ENCODE data around the gene AIMP1.
A peak's percentile ranks its signal among the peaks of the same experiment; 100 is the strongest.

AIMP1 gene

DNA sequence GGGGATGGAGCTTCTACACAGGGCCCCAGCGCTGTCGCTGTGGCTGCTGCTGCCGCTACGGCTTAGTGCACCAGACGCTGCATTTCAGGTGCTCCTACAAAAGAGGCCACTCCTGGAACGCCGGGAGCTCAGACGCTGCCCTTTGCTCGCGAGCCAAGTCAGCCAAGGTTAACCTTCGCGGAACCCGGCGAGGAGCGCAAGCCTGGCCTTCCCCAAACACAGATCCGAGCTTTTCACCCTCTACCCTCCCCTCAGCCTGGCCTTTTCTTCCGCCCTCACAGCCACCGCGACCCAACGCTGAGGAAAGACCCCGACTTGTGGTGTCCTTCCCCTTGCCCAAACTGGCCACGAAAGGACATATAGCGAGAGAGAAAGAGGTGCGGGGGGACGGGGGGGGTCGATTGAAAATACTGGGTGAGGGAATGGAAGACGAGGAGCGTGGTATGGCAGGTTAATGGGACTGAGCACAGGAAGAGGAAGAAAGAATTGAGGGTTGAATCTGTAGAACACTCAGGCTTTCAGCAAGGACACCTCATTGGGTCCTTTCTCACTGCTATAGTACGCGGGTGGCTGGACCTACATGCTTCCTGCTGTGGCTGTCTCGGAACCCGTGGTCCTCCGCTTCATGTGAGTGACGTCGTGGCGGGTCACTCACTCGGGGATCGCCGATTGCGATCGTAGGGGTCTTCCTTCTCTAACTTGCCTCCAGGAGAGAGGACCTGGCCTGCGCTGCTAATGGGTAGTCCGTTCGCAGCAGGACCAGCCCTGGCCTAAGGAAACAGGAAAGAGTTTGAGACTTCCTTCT lies at the start of gene AIMP1, which contains the start of gene TBCK:
Gene AIMP1 (plus strand): TSS at position 583 of the 805 bp plus-strand sequence. CDS start 8,460 bp downstream, outside the sequence.
Gene TBCK (minus strand): TSS at position 242 of the 805 bp plus-strand sequence. CDS start 7,249 bp downstream, outside the sequence.
- DNase-seq (ENCODE audit: low read depth in 4 of 4, low spot score in 1 of 4): peak; percentile 67 to 79 (median 73)

DNA sequence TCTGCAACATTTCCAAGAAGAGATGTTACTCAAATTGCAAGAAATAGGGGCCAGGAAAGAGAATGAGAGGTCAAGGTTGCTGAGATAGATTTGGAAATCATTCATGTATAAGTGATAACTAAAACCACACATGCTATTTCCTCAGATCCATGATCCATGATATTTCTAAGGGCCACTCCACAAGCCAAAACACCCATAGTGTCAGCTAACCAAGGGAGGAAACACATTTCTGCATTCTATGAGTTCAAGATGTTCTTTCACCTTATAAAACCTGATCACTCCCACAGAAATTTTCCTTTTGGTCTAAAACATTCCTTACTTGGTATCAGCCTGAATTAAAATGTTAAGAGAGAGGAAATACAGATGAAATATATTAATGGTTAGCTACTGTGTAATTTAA lies 47.6 kb upstream of the AIMP1 start:
- no peak for DNase-seq (ENCODE audit: low read depth in 4 of 4, low spot score in 1 of 4)

DNA sequence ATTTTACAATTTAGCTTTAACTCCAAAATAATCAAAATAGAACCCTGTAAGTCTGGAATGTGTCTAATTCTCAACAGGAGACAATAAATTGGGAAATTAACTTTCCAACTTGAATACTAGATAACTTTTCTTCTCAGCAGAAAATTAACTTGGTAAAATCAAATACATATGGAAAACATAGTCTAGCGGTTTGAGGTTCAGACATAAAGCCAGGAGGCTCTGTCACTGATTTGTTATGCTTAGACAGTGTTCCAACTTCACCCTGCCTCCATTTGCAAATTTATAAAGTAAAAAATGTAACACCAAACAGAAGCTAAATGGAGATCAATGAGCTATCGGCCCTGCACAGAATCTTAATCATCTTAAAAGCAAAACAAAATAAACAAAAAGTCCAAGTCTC lies 46.6 kb upstream of the AIMP1 start:
- no peak for DNase-seq (ENCODE audit: low read depth in 4 of 4, low spot score in 1 of 4)

DNA sequence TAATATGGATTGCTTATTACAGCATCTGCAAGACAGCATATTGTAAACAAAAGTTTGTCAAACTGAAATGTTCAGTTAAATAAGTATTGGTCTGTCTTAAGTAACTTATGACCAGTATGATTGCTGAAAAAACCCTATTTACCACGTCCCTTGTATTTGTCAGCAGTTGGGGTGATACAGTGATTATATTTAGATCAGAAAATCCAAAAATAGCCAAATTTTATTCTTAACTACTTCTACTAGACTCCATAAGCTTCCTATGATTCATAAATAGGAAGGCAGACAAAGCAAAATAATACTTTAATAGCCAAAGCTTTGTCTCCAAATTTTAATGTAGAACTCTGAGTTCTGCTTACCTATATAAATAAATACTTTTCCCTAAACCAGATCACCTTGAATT lies 45.6 kb upstream of the AIMP1 start:
- no peak for DNase-seq (ENCODE audit: low read depth in 4 of 4, low spot score in 1 of 4)

DNA sequence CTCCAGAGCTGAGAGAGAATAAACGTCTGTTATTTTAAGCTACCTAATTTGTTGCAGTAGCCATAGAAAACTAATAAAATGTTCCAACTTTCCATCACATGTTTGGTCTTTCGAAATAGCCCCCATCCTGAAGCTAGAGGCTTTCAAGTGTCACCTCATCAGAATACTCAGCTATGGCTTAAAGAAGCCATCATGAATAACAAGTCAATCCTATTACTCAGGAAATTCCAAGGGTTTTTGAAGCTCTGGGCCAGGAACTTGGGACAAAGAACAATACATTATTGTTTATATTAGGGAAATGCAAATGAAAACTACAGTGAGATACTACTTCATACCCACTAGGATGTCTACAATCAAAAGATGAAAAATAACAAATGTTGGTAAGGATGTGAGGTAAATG lies 42.5 kb upstream of the AIMP1 start:
- no peak for DNase-seq (ENCODE audit: low read depth in 4 of 4, low spot score in 1 of 4)

DNA sequence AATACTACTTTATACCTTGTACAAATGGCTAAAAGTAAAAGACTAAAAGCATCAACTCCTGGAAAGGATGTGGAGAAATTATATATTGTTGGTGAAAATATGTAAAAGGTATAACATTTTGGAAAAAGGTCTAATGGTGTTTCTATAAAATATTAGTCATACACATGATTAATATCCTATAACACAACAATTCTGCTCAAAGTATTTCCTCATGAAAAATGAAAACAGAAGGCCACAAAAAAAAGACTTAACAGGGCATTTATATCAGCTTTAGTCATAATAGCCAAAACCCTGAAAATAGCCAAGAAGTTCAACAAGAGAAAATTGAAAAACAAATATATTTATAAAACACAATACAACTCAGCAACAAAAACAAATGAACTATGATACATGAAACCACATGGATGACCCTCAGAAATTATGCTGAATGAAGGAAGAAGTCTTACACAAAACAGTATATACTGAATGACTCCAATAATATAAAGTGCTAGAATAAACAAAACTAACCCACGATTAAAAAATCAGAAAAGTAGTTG lies 39.1 kb upstream of the AIMP1 start:
- no peak for DNase-seq (ENCODE audit: low read depth in 4 of 4, low spot score in 1 of 4)

DNA sequence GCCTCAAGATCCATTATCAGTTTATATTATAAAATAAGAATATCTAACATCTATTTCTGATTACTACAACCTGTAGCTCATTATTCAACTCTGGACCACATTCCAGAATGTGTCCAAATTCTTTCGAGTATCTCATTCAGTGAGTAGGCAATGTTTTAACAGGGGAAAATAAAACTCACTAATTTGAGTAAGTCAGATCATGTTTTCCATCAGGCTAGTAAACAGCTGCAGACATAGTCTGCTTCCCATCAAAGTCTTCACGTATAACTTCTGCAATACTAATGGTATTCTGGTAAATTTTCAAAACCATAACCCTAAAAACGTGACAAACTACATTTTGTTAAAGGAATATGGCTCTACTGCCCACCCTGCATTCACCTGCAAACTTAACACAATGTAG lies 32.1 kb upstream of the AIMP1 start:
- DNase-seq (ENCODE audit: low read depth in 4 of 4, low spot score in 1 of 4): no peak

DNA sequence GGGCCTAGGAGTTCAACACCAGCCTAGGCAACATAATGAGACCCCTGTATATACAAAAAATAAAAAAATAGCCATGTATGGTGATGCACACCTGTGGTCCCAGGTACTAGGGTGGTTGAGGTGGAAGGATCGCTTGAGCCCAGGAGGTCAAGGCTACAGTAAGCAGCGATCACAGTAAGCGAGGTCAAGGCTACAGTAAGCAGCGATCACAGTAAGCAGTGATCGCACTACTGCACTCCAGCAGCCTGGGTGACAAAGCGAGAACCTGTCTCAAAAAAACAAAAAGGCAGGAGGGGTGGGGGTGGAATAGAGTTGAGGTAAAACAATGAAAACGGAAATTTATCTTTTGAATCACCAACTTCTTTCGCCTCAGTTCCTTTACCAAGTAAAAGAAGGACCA lies 29.7 kb upstream of the AIMP1 start:
- DNase-seq (ENCODE audit: low read depth in 4 of 4, low spot score in 1 of 4): no peak

DNA sequence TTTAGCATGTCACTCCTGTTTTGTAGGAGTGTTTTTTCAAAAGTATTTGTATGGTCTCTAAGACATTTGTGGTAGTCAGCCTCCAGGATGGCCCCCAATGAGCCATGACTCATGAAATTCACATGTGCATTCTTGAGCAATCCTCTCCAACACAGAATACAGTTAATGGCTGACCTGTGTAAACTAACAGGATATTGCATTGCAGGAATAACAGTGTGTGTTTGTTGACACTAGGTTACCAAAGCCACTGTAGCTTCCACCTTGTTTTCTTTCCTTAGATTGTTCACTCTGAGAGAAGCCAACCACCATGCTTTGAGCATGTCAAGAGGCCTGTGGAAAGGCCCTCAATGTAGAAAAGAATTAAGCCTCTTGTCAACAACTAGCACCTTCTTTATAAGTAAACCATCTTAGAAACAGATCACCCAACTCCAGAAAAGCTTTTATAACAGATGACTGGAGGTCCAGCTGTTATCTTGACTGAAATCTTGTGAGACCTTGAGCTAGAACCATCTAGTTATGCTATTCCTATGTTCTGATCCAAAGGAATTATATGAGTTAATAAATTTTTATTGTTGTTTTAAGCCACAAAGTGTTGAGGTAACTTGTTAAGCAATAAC lies 28.9 kb upstream of the AIMP1 start:
- DNase-seq (ENCODE audit: low read depth in 4 of 4, low spot score in 1 of 4): no peak

DNA sequence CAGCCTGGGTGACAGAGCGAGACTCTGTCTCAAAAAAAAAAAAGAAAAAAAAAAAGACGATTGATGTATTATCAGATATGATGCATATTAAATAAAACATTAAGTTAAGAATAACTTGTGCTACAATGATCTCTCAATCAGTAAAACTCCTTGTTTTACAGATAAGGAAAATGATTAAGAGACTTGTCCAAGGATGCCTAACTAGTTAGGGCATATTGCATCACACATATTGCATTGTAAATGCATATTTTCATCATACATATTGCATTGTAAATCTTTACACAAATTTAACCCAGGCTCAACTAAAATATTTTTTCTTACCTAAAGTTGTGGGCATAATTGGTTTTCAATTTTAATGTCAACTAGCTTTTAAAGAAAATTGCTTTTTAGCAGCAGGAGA lies 26.6 kb upstream of the AIMP1 start:
- DNase-seq (ENCODE audit: low read depth in 4 of 4, low spot score in 1 of 4): no peak

DNA sequence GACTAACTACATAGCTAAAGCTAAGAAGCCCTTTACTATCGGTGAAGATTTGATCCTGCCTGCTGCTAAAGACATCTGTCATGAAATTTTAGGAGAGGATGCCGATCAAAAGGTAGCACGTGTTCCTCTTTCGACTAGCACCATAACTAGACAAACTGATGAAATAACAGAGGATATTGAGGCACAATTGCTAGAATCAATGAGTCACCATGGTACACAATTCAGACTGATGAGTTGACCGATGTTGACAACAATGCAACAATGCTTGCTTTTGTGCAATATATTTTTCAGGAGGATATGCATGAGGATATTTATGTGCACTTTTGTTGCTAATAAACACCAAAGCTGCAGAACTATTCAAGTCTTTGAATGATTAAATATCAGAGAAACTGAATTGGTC lies 24.7 kb upstream of the AIMP1 start:
- no peak for DNase-seq (ENCODE audit: low read depth in 4 of 4, low spot score in 1 of 4)

DNA sequence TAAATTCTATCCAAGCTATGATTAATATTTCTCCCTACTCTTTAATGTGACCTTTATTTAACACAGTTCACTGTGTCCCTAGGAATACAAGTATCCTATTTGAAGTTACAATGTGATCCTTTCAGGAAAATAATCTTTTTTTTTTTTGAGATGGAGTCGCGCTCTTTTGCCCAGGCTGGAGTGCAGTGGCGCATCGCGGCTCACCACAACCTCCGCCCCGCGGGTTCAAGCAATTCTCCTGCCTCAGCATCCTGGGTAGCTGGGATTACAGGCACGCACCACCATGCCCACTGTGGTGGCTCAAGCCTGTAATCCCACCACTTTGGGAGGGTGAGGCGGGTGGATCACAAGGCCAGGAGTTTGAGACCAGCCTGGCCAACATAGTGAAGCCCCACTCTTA lies 22.3 kb upstream of the AIMP1 start:
- DNase-seq (ENCODE audit: low read depth in 4 of 4, low spot score in 1 of 4): no peak

DNA sequence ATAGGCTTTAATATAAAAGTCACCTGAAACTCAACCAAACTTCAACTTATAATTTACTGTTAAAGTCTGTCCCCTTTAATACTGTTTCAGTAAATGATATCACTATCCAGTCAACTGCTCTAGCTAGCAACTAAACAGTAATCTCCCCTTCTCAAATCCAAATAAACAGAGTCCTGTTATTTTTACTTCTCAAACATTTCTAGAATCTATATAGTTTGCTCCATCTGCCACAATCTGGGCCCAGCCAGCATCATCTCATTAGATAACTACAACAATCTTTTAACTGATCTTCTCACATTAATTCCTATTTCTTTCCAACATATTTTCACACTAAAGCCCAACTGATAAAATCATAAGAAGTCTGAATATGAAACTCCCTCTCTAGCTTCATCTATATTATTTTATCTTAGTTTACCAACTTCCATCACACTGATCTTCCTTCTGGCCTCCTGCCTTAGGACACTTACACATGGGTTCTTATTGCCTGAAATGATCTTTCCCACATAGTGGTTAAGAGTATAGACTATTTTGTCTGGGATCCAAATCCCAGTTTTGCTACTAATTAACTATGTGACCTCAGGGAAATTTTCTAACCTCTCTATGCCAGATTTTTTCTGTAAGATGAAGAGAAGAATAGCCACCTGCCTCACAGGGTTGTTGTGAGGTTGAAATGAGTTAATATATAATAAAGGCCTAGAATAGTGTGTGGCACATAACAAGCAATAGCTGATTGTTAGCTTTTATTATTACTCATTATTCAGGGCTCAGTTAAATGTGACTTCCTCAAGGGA lies 18.9 kb upstream of the AIMP1 start:
- no peak for DNase-seq (ENCODE audit: low read depth in 4 of 4, low spot score in 1 of 4)

DNA sequence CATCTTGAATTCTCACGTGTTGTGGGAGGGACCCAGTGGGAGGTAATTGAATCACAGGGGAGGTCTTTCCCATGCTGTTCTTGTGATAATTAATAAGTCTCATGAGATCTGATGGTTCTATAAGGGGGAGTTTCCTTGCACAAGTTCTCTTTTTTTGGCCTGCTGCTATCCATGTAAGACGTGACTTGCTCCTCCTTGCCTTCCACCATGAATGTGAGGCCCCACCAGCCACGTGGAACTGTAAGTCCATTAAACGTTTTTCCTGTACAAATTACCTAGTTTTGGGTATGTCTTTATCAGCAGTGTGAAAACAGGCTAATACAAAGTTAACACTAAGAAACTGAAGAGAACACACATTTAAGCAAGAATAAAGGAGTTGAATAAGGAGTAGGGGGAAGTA lies 16.4 kb upstream of the AIMP1 start:
- DNase-seq (ENCODE audit: low read depth in 4 of 4, low spot score in 1 of 4): no peak

DNA sequence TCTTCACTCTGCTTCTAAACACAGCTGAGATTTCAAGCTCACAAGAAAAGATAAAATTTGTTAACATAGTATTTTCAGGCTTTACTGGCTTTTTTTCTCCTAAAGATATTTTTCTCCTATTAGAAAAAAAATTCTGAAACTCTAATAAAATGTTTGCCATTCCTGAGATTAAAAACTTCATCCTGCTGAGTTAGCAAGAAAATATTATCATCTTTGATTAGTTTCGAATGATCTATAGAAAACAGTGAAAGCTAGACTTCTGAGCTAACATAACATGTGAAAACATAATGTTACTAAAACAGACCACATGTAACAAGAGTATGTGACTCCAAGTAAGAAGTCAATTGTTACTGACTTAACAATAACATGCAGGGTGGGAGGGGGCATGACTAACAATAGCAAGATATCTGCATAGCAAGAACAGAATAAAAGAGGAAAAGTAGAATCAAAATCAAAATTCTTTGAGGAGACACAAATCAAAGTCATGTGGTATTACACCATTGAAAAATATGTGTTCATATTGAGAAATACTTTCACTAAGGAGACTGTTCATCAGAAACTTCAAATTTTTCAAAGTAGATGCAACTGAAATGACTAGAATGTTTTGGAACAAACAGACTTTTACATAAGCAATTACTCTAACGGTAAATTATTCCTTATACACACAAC lies 14.8 kb upstream of the AIMP1 start:
- DNase-seq (ENCODE audit: low read depth in 4 of 4, low spot score in 1 of 4): no peak

DNA sequence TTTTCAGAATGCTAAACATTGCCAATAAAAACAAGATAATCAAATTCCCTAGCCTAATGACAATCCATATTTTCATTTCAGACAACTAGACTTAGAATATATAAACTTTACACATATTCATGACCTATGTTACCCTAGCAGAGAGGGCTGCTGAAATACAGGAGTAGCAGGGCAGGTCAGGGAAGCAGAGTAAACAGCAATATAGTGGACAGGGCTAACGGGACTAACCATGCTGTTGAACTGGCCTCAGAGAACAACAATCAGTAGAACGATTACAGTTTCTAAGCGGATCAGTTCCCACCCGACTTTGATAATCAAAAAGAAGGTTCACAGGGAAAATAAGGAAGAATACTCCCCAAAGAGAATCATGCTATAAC lies 14.3 kb upstream of the AIMP1 start:
- DNase-seq (ENCODE audit: low read depth in 4 of 4, low spot score in 1 of 4): no peak

DNA sequence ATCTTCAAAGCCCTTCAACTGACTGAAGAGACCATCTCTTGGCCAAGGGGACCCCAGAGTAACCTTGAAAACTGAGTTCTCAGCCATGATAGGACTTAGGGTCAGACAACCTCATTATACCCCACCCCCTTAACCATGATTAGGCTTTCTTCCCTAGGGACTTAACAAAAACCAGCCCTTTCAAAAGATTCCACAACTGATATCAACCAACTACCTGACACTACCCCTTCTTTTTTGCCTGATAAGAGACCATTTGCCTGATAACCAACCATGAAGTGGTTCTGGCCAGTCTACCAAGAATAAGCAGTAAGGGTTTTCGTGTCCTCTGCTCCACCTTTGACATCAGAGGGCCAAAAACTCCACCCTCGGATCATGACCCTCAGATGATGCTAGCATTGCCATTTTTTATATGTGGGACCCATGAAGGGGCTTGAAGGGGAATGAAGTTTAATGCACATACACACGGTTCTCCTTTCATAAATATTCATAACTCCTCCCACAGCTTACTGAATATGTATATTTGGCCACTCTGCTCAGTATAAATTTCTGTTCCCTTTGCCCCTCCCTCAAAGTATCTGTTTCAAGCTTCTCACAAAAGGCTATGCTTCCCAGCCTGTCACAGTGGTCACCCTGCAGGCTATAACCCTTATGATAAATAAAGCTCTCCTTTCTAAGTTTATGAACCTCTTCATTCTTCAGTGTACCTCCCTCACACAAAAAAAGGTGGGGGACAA lies 12.6 kb upstream of the AIMP1 start:
- DNase-seq (ENCODE audit: low read depth in 4 of 4, low spot score in 1 of 4): no peak

DNA sequence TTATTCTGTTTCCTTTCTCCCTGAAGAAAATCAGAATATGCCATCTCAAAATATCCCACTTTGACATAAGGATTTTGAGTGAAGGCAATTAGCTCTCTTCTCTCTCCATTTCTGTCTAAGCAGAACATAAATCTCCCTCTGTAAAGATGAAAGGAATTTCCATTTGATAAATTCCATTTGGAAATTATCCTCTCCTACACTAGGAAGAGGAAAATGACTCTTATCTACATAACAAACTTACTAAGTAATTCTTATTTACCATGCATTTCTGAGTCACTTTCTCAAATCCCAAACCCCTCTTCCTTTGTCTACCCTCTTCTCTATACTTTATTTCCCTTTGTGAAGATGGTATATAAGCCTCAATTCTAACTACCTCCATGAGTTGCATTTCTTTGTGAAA lies 11.7 kb upstream of the AIMP1 start:
- no peak for DNase-seq (ENCODE audit: low read depth in 4 of 4, low spot score in 1 of 4)

DNA sequence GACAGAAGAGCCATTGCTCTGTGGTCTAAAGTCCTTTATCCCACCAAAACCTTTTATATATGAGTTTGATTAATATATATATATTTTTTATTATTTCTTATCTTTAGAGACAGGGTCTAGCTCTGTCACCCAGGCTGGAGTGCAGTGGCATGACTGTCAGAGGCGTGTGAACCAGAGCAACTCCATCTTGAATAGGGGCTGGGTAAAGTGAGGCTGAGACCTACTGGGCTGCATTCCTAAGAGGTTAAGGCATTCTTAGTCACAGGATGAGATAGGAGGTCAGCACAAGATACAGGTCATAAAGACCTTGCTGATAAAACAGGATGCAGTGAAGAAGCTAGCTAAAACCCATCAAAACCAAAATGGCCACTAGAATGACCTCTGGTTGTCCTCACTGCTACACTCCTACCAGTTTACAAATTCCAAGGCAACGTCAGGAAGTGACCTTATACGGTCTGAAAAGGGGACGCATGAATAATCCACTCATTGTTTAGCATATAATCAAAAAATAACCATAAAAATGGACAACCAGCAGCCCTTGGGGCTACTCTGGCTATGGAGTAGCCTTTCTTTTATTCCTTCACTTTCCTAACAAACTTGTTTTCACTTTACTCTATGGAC lies 10.8 kb upstream of the AIMP1 start:
- DNase-seq (ENCODE audit: low read depth in 4 of 4, low spot score in 1 of 4): no peak

DNA sequence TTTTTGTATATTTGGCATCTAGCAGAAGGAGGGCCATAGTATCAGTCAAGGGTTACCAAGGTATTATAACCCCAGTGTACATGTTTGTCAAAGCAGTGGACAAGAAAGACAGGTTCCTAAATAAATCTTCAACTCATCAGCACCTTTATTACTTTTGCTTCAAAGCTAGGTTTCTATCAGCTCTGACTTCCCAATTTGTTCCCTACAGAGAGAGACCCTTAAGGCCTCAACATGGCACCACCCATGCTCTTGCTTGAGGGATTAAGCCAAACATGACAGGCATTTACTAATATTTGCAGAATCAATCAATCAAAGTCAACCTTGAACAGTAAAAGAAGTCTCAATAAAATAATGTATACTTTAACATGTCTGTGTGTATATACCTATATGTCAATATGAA lies 9.8 kb upstream of the AIMP1 start:
- no peak for DNase-seq (ENCODE audit: low read depth in 4 of 4, low spot score in 1 of 4)
